Liver (tissue), 9 donors: ENCODE measurements around the gene SNX33. TPM values are rescaled to one million over a fixed set of nuclear protein-coding genes. Genes with fewer than 3 reads are reported as not detected.

Experiments used
- DNase-seq: peaks from one replicate; pipeline ENCODE4 v3.0.0-alpha.2; 2017; ENCODE audit warnings: low spot score
- H3K27ac ChIP-seq, 2 donors: one replicate each; pipeline ENCODE4 v1.7.0; 2013; ENCODE audit warnings: inconsistent platforms in 2 of 2, low read length in 2 of 2, control low read depth in 1 of 2, low read depth in 1 of 2, mild to moderate bottlenecking in 1 of 2
- H3K27me3 ChIP-seq, 4 donors: one replicate each; pipeline versions ENCODE4 v1.6.1 to v1.7.0; 2013; ENCODE audit warnings: low read length in 3 of 4, inconsistent platforms in 1 of 4, mild to moderate bottlenecking in 1 of 4, moderate library complexity in 1 of 4; ENCODE audit not compliant: control insufficient read depth in 4 of 4, insufficient read depth in 4 of 4
- H3K36me3 ChIP-seq, 4 donors: one replicate each; pipeline versions ENCODE4 v1.6.1 to v1.7.0; 2013; ENCODE audit warnings: low read length in 3 of 4, mild to moderate bottlenecking in 3 of 4, low read depth in 1 of 4, moderate library complexity in 1 of 4; ENCODE audit not compliant: control insufficient read depth in 4 of 4, insufficient read depth in 3 of 4
- H3K4me1 ChIP-seq, 4 donors: one replicate each; pipeline versions ENCODE4 v1.6.1 to v1.7.0; 2013; ENCODE audit warnings: low read length in 3 of 4, mild to moderate bottlenecking in 3 of 4, moderate library complexity in 1 of 4; ENCODE audit not compliant: control insufficient read depth in 4 of 4, insufficient read depth in 4 of 4
- H3K4me3 ChIP-seq, 3 donors: one replicate each; pipeline versions ENCODE4 v1.6.1 to v1.7.0; 2013; ENCODE audit warnings: low read length in 3 of 3, control low read depth in 1 of 3, low read depth in 1 of 3, mild to moderate bottlenecking in 1 of 3
- H3K9ac ChIP-seq, 2 donors: one replicate each; pipeline ENCODE4 v1.7.0; 2013; ENCODE audit warnings: low read length in 2 of 2, mild to moderate bottlenecking in 2 of 2, moderate library complexity in 2 of 2, control low read depth in 1 of 2, low read depth in 1 of 2
- H3K9me3 ChIP-seq, 4 donors: one replicate each; pipeline versions ENCODE4 v1.6.1 to v1.7.0; 2013; ENCODE audit warnings: low read length in 3 of 4; ENCODE audit not compliant: control insufficient read depth in 4 of 4
- ATF3 ChIP-seq: IDR thresholded peaks from 2 replicates; pipeline ENCODE4 v1.6.1; 2016; ENCODE audit warnings: antibody characterized with exemption
- CTCF ChIP-seq: fragments of 150-350 bp; IDR thresholded peaks from 2 replicates; pipeline ENCODE4 v1.5.1; 2017; ENCODE audit warnings: improper control_type of control experiment, low read depth, low read length; ENCODE audit not compliant: missing input control
- EGR1 ChIP-seq, 2 donors: IDR thresholded peaks; 2 replicates each; pipeline ENCODE4 v1.6.1; 2016 to 2018; ENCODE audit warnings: antibody characterized with exemption in 2 of 2, low read depth in 2 of 2
- FOXA1 ChIP-seq: IDR thresholded peaks from 2 replicates; pipeline ENCODE4 v1.6.1; 2016; ENCODE audit warnings: antibody characterized with exemption
- FOXA2 ChIP-seq: IDR thresholded peaks from 2 replicates; pipeline ENCODE4 v1.6.1; 2016; ENCODE audit warnings: antibody characterized with exemption
- GABPA ChIP-seq, 2 donors: IDR thresholded peaks in 1 of 2; conservative IDR thresholded peaks in 1 of 2; 2 replicates each; pipeline ENCODE4 v1.6.1; 2016; ENCODE audit warnings: antibody characterized with exemption in 2 of 2, mild to moderate bottlenecking in 1 of 2, moderate library complexity in 1 of 2
- HNF4A ChIP-seq, 2 donors: conservative IDR thresholded peaks; 2 replicates each; pipeline ENCODE4 v1.6.1; 2016; ENCODE audit warnings: antibody characterized with exemption in 2 of 2, mild to moderate bottlenecking in 2 of 2
- HNF4G ChIP-seq: IDR thresholded peaks from 2 replicates; pipeline ENCODE4 v1.6.1; 2016; ENCODE audit warnings: antibody characterized with exemption
- JUND ChIP-seq, 2 donors: IDR thresholded peaks; 2 replicates each; pipeline ENCODE4 v1.6.1; 2016; ENCODE audit warnings: antibody characterized with exemption in 2 of 2
- MAX ChIP-seq: IDR thresholded peaks from 2 replicates; pipeline ENCODE4 v1.6.1; 2016; ENCODE audit warnings: antibody characterized with exemption
- NR2F2 ChIP-seq: IDR thresholded peaks from 2 replicates; pipeline ENCODE4 v1.6.1; 2016; ENCODE audit warnings: antibody characterized with exemption
- RAD21 ChIP-seq, 2 donors: IDR thresholded peaks; 2 replicates each; pipeline ENCODE4 v1.6.1; 2016; ENCODE audit warnings: antibody characterized with exemption in 2 of 2, mild to moderate bottlenecking in 2 of 2
- REST ChIP-seq: IDR thresholded peaks from 2 replicates; pipeline ENCODE4 v1.6.1; 2016; ENCODE audit warnings: antibody characterized with exemption, mild to moderate bottlenecking
- RXRA ChIP-seq, 2 donors: IDR thresholded peaks; 2 replicates each; pipeline ENCODE4 v1.6.1; 2017 to 2018; ENCODE audit warnings: antibody characterized with exemption in 2 of 2, mild to moderate bottlenecking in 1 of 2
- SP1 ChIP-seq: IDR thresholded peaks from 2 replicates; pipeline ENCODE4 v1.6.1; 2018; ENCODE audit warnings: antibody characterized with exemption, mild to moderate bottlenecking
- TAF1 ChIP-seq: conservative IDR thresholded peaks from 2 replicates; pipeline ENCODE4 v1.6.1; 2016; ENCODE audit warnings: antibody characterized with exemption, mild to moderate bottlenecking
- YY1 ChIP-seq: IDR thresholded peaks from 2 replicates; pipeline ENCODE4 v1.6.1; 2016; ENCODE audit warnings: antibody characterized with exemption, mild to moderate bottlenecking
- WGBS: extraction: QIAGEN DNeasy Blood & Tissue Kit; methylation state at CpG from one replicate; pipeline ENCODE4 v1.1.7; 2013; 5-methylcytosine and 5-hydroxymethylcytosine counted together
- polyA plus RNA-seq, 2 donors: library from polyadenylated mRNA; stranded (reverse) in 1 of 2; unstranded in 1 of 2; fragments of 200-250 nt in 1 of 2; fragments of >200 nt in 1 of 2; fragmentation: Nextera tagmentation in 1 of 2; extraction: Ambion mirVana in 1 of 2; gene quantifications; one replicate each; pipeline versions ENCODE4 v1.2.1 to v1.2.3, GENCODE V29; 2013 to 2015
- total RNA-seq, 2 donors: library from RNA; depleted of rRNA; stranded (reverse); fragments of >200 nt; gene quantifications; one replicate each; pipeline ENCODE4 v1.2.3, GENCODE V29; 2014
- TF ChIP-seq, protein P1 (sequence below): IDR thresholded peaks from 2 replicates; pipeline ENCODE4 v1.6.1; 2016; ENCODE audit warnings: antibody characterized with exemption
- donor health status: healthy.
- donor health status: healthy.
- donor health status: healthy.
- donor health status: healthy.
- donor health status: healthy.

The SNX33 gene
- total and polyA plus RNA-seq, 4 donors = 7.1 to 10.8 (median 9.1) TPM

- H3K4me3 ChIP-seq = peak within 1 kb of the TSS; percentile 65 to 98 (median 75)
- H3K36me3 ChIP-seq = peaks cover 0 to 2% (median 0%) of the 10 kb centered on the region in 4 donors
- H3K27ac ChIP-seq = peak within 1 kb of the TSS; percentile 95 to 99
- peak within 1 kb of the TSS; percentile 91 to 96 for H3K9ac ChIP-seq
- TF ChIP-seq GABPA (IDR thresholded peaks at IDR 0.05 in 1 of 2, conservative IDR thresholded peaks at IDR 0.05 in 1 of 2) = peak; percentile 60 to 90
- peak; percentile 97 for TF ChIP-seq MAX
- no peak for TF ChIP-seq FOXA2
- TF ChIP-seq ATF3 = no peak
- peak in 1 of 2 donors; percentile 19 for TF ChIP-seq HNF4A (conservative IDR thresholded peaks at IDR 0.05)
- TF ChIP-seq JUND (IDR thresholded peaks at IDR 0.05) = no peak
- peak; percentile 13 for TF ChIP-seq NR2F2
- TF ChIP-seq FOXA1 = no peak
- no peak for TF ChIP-seq HNF4G
- peak in 1 of 2 donors; percentile 53 for TF ChIP-seq RAD21 (IDR thresholded peaks at IDR 0.05)
- TF ChIP-seq, protein P1, sequence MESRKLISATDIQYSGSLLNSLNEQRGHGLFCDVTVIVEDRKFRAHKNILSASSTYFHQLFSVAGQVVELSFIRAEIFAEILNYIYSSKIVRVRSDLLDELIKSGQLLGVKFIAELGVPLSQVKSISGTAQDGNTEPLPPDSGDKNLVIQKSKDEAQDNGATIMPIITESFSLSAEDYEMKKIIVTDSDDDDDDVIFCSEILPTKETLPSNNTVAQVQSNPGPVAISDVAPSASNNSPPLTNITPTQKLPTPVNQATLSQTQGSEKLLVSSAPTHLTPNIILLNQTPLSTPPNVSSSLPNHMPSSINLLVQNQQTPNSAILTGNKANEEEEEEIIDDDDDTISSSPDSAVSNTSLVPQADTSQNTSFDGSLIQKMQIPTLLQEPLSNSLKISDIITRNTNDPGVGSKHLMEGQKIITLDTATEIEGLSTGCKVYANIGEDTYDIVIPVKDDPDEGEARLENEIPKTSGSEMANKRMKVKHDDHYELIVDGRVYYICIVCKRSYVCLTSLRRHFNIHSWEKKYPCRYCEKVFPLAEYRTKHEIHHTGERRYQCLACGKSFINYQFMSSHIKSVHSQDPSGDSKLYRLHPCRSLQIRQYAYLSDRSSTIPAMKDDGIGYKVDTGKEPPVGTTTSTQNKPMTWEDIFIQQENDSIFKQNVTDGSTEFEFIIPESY = no peak
- peak; percentile 81 for TF ChIP-seq YY1
- peak; percentile 78 for TF ChIP-seq TAF1
- peak; percentile 29 to 50 for TF ChIP-seq RXRA (IDR thresholded peaks at IDR 0.05)
- no peak for TF ChIP-seq CTCF
- TF ChIP-seq EGR1 (IDR thresholded peaks at IDR 0.05; ENCODE audit: low read depth in 2 of 2) = peak; percentile 71 to 94
- peak; percentile 72 for TF ChIP-seq REST
- peak; percentile 69 for TF ChIP-seq SP1
- DNase-seq = peak; percentile 94
- H3K4me1 ChIP-seq = peaks cover 2 to 9% (median 8%) of the 10 kb centered on the region in 4 donors
- no peaks in the 10 kb centered on the region for H3K9me3 ChIP-seq
- H3K27me3 ChIP-seq = no peaks in the 10 kb centered on the region
- WGBS = under 1% methylated on average over 47 of the region's 47 CpGs
These were observed 22.0 kb upstream of the SNX33 start, which contains the start of gene SNUPN for GRCh38 chr15:75625542-75626347. Gene SNUPN, minus strand, starts transcription at chr15:75625725. Its CDS starts 4,674 bp downstream, at chr15:75621051.
